HepG2 (cell line): Measurements from ENCODE around the gene LRRC25. TPM values are rescaled to one million over a fixed set of nuclear protein-coding genes. Genes with fewer than 3 reads are reported as not detected.

Experiments used
- ARID2 ChIP-seq: sonication (generic); formaldehyde crosslinking; IDR thresholded peaks from 2 replicates; pipeline ENCODE4 v1.8.1; 2022; ENCODE audit warnings: mild to moderate bottlenecking, missing genetic modification reagents, borderline replicate concordance
- ESRRA ChIP-seq: sonication (generic); formaldehyde crosslinking; IDR thresholded peaks from 2 replicates; pipeline ENCODE4 v1.5.1; 2020; ENCODE audit warnings: mild to moderate bottlenecking, low read depth, missing genetic modification reagents
- HNRNPK ChIP-seq: fragments of 200-400 bp; formaldehyde crosslinking; IDR thresholded peaks from 2 replicates; pipeline ENCODE4 v1.6.1; 2018; ENCODE audit warnings: low read length, low read depth, moderate library complexity, mild to moderate bottlenecking; ENCODE audit not compliant: poor library complexity, severe bottlenecking
- JUN ChIP-seq: sonication (generic); formaldehyde crosslinking; IDR thresholded peaks from 2 replicates; pipeline ENCODE4 v1.4.0; 2020; ENCODE audit warnings: mild to moderate bottlenecking, missing genetic modification reagents
- NAIF1 ChIP-seq: sonication (generic); formaldehyde crosslinking; IDR thresholded peaks from 2 replicates; pipeline ENCODE4 v1.5.0; 2020; ENCODE audit warnings: mild to moderate bottlenecking, missing genetic modification reagents, borderline replicate concordance
- NFKB2 ChIP-seq: sonication (generic); formaldehyde crosslinking; IDR thresholded peaks from 2 replicates; pipeline ENCODE4 v1.4.0; 2020; ENCODE audit warnings: missing genetic modification reagents, borderline replicate concordance
- POLR2A ChIP-seq, 2 experiments: IDR thresholded peaks; 2 replicates each; pipeline ENCODE4 v1.6.1; 2011; ENCODE audit warnings: low read depth in 2 of 2, low read length in 2 of 2, mild to moderate bottlenecking in 1 of 2, moderate library complexity in 1 of 2; ENCODE audit not compliant: insufficient read depth in 1 of 2
- RBM22 ChIP-seq: fragments of 200-400 bp; formaldehyde crosslinking; optimal IDR thresholded peaks from 2 replicates; pipeline ENCODE3; 2017; ENCODE audit warnings: mild to moderate bottlenecking, low read length, moderate library complexity
- SALL2 ChIP-seq: sonication (generic); formaldehyde crosslinking; IDR thresholded peaks from 2 replicates; pipeline ENCODE4 v1.8.1; 2023; ENCODE audit warnings: mild to moderate bottlenecking, missing genetic modification reagents, inconsistent platforms
- SOX5 ChIP-seq: IDR thresholded peaks from 2 replicates; pipeline ENCODE4 v1.6.1; 2016; ENCODE audit warnings: borderline replicate concordance
- SRY ChIP-seq: sonication (generic); formaldehyde crosslinking; IDR thresholded peaks from 2 replicates; pipeline ENCODE4 v1.8.0; 2022; ENCODE audit warnings: mild to moderate bottlenecking, missing genetic modification reagents
- STAT5B ChIP-seq: sonication (generic); formaldehyde crosslinking; IDR thresholded peaks from 2 replicates; pipeline ENCODE4 v1.4.0; 2020; ENCODE audit warnings: missing genetic modification reagents
- U2AF2 ChIP-seq: fragments of 200-400 bp; formaldehyde crosslinking; IDR thresholded peaks from 2 replicates; pipeline ENCODE4 v1.6.1; 2017; ENCODE audit warnings: low read depth, mild to moderate bottlenecking, low read length
- ZFP1 ChIP-seq: IDR thresholded peaks from 2 replicates; pipeline ENCODE4 v1.6.1; 2016
- ZFP36L1 ChIP-seq: sonication (generic); formaldehyde crosslinking; IDR thresholded peaks from 2 replicates; pipeline ENCODE4 v1.8.0; 2022; ENCODE audit warnings: mild to moderate bottlenecking, missing genetic modification reagents, moderate library complexity
- ZMYM4 ChIP-seq: sonication (generic); formaldehyde crosslinking; IDR thresholded peaks from 2 replicates; pipeline ENCODE4 v1.8.1; 2023; ENCODE audit warnings: mild to moderate bottlenecking, missing genetic modification reagents
- ZNF746 ChIP-seq: sonication (generic); formaldehyde crosslinking; IDR thresholded peaks from 2 replicates; pipeline ENCODE4 v1.8.0; 2022; ENCODE audit warnings: mild to moderate bottlenecking, missing genetic modification reagents
- polyA plus RNA-seq, 8 experiments: library from polyadenylated mRNA; depleted of rRNA in 3 of 8; stranded (reverse) in 7 of 8; unstranded in 1 of 8; fragments of >200 nt; fragmentation: Illumina TruSeq in 4 of 8; extraction: Trizol in 4 of 8; gene quantifications; 2 replicates each; pipeline versions ENCODE4 v1.2.1 to v1.2.3, GENCODE V29; 2011 to 2016; ENCODE audit warnings: low read depth in 4 of 8, missing spikeins in 1 of 8, mixed read lengths in 1 of 8; ENCODE audit not compliant: insufficient read depth in 1 of 8
- total RNA-seq, 5 experiments: library from RNA; depleted of rRNA; stranded (reverse); fragments of >200 nt; fragmentation: Illumina TruSeq; extraction: Trizol; gene quantifications; 2 replicates each; pipeline ENCODE4 v1.2.3, GENCODE V29; 2016; ENCODE audit warnings: low read depth in 1 of 5
- TF ChIP-seq, protein P1 (sequence below): sonication (generic); formaldehyde crosslinking; IDR thresholded peaks from 2 replicates; pipeline ENCODE4 v1.4.0; 2020; ENCODE audit warnings: mild to moderate bottlenecking, low read depth, missing genetic modification reagents
- TF ChIP-seq, protein P2 (sequence below): sonication (generic); formaldehyde crosslinking; IDR thresholded peaks from 2 replicates; pipeline ENCODE4 v1.5.0; 2020; ENCODE audit warnings: missing genetic modification reagents
- TF ChIP-seq, protein P3 (sequence below): sonication (generic); formaldehyde crosslinking; IDR thresholded peaks from 2 replicates; pipeline ENCODE4 v1.4.0; 2020; ENCODE audit warnings: mild to moderate bottlenecking, missing genetic modification reagents
- TF ChIP-seq, protein P4 (sequence below), 2 experiments: sonication (generic) in 1 of 2; formaldehyde crosslinking in 1 of 2; IDR thresholded peaks; 2 replicates each; pipeline versions ENCODE4 v1.5.1 to v1.6.1; 2011 to 2020; ENCODE audit warnings: borderline replicate concordance in 1 of 2, low read depth in 1 of 2, low read length in 1 of 2, mild to moderate bottlenecking in 1 of 2, missing genetic modification reagents in 1 of 2, moderate library complexity in 1 of 2
- TF ChIP-seq, protein P5 (sequence below): sonication (generic); formaldehyde crosslinking; IDR thresholded peaks from 2 replicates; pipeline ENCODE4 v1.8.1; 2023; ENCODE audit warnings: mild to moderate bottlenecking, missing genetic modification reagents, borderline replicate concordance
- TF ChIP-seq, protein P6 (sequence below): sonication (generic); formaldehyde crosslinking; conservative IDR thresholded peaks from 2 replicates; pipeline ENCODE4 v1.5.0; 2020; ENCODE audit warnings: missing genetic modification reagents

Gene LRRC25
- total and polyA plus RNA-seq, 2 of the 13 experiments (the other 11 are each of a cell fraction or from before 2014, with no cell fraction given): 0.13 to 0.53 TPM

DNA sequence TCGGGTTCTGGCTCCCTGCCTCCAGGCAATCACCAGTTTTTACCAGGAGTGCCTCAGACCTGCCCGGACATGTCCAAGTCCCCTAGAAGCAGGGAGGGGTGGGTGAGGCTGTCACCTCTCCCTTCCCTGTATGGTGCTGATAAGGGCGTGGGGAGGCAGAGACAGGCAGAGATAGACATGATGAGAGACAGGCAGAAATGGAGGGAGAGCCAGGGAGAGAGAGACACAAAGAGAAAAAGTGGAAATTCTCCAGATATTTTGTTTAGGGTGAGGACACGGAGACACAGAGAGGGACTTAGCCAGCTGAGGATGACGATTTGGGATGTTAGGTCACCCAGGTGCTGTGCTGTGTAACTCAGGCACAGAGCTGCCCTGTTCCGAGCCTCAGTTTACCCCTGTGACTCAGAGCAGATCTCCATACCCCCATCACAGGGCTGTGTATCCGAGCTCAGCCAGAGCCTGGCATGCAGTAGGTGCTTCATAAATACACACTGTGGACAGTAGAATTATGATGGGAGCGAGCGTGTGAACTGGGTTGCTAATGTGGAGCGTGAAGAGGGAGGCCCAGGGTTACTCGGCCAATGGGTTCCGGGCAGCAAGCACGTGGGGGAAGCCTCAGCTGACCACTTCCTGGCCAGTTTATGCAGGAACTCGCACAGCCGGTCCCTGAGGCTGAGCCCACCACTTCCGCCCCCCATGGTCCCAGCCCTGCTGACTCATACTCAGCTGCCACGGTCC lies 23.4 kb downstream of the LRRC25 start (continued):
- peak; percentile 63; the same call in 1 of the 2 replicates for TF ChIP-seq NFKB2 (CRISPR knock-in tag)
- TF ChIP-seq, protein P1, sequence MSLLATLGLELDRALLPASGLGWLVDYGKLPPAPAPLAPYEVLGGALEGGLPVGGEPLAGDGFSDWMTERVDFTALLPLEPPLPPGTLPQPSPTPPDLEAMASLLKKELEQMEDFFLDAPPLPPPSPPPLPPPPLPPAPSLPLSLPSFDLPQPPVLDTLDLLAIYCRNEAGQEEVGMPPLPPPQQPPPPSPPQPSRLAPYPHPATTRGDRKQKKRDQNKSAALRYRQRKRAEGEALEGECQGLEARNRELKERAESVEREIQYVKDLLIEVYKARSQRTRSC (CRISPR knock-in tag): no peak
- TF ChIP-seq, protein P2, sequence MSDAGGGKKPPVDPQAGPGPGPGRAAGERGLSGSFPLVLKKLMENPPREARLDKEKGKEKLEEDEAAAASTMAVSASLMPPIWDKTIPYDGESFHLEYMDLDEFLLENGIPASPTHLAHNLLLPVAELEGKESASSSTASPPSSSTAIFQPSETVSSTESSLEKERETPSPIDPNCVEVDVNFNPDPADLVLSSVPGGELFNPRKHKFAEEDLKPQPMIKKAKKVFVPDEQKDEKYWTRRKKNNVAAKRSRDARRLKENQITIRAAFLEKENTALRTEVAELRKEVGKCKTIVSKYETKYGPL (CRISPR knock-in tag): no peak
- TF ChIP-seq, protein P3, sequence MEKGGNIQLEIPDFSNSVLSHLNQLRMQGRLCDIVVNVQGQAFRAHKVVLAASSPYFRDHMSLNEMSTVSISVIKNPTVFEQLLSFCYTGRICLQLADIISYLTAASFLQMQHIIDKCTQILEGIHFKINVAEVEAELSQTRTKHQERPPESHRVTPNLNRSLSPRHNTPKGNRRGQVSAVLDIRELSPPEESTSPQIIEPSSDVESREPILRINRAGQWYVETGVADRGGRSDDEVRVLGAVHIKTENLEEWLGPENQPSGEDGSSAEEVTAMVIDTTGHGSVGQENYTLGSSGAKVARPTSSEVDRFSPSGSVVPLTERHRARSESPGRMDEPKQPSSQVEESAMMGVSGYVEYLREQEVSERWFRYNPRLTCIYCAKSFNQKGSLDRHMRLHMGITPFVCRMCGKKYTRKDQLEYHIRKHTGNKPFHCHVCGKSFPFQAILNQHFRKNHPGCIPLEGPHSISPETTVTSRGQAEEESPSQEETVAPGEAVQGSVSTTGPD (CRISPR knock-in tag): peak; percentile 80
- TF ChIP-seq ARID2 (CRISPR knock-in tag): no peak
- peak; percentile 74; the same call in 1 of the 2 replicates for TF ChIP-seq ZFP1 (CRISPR knock-in tag)
- TF ChIP-seq SOX5: peak; percentile 52; the same call in 1 of the 2 replicates
- TF ChIP-seq NAIF1 (CRISPR knock-in tag): 0 out of 2 replicates have a peak, but pooled peaks have one; percentile 25
- peak; percentile 22; the same call in 1 of the 2 replicates for TF ChIP-seq ZMYM4 (CRISPR knock-in tag)
- TF ChIP-seq ZFP36L1 (CRISPR knock-in tag): peak; percentile 53; the same call in 1 of the 2 replicates
- no peak for TF ChIP-seq U2AF2
- TF ChIP-seq ESRRA (CRISPR knock-in tag): peak; percentile 86; the same call in 1 of the 2 replicates
- peak in 1 of 2 experiments; percentile 64; a peak in 2 of 4 replicates for TF ChIP-seq POLR2A (IDR thresholded peaks at IDR 0.05; ENCODE audit: insufficient read depth in 1 of 2, low read depth in 2 of 2, low read length in 2 of 2)
- peak; percentile 68 for TF ChIP-seq SALL2
- TF ChIP-seq, protein P4, sequence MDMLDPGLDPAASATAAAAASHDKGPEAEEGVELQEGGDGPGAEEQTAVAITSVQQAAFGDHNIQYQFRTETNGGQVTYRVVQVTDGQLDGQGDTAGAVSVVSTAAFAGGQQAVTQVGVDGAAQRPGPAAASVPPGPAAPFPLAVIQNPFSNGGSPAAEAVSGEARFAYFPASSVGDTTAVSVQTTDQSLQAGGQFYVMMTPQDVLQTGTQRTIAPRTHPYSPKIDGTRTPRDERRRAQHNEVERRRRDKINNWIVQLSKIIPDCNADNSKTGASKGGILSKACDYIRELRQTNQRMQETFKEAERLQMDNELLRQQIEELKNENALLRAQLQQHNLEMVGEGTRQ (IDR thresholded peaks at IDR 0.05; ENCODE audit: low read depth, low read length): peak; percentile 95
- TF ChIP-seq, protein P4 (CRISPR knock-in tag; IDR thresholded peaks at IDR 0.05; ENCODE audit: borderline replicate concordance): peak; percentile 87; the same call in 1 of the 2 replicates
- no peak for TF ChIP-seq JUN
- peak; percentile 29; the same call in 1 of the 2 replicates for TF ChIP-seq ZNF746
- TF ChIP-seq SRY (CRISPR knock-in tag): 0 out of 2 replicates have a peak, but pooled peaks have one; percentile 37
- TF ChIP-seq RBM22: peak; percentile 45
- peak; percentile 74 for TF ChIP-seq HNRNPK
- TF ChIP-seq, protein P5, sequence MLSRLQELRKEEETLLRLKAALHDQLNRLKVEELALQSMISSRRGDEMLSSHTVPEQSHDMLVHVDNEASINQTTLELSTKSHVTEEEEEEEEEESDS: no peak
- no peak for TF ChIP-seq STAT5B (CRISPR knock-in tag)
- TF ChIP-seq, protein P6, sequence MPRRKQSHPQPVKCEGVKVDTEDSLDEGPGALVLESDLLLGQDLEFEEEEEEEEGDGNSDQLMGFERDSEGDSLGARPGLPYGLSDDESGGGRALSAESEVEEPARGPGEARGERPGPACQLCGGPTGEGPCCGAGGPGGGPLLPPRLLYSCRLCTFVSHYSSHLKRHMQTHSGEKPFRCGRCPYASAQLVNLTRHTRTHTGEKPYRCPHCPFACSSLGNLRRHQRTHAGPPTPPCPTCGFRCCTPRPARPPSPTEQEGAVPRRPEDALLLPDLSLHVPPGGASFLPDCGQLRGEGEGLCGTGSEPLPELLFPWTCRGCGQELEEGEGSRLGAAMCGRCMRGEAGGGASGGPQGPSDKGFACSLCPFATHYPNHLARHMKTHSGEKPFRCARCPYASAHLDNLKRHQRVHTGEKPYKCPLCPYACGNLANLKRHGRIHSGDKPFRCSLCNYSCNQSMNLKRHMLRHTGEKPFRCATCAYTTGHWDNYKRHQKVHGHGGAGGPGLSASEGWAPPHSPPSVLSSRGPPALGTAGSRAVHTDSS (CRISPR knock-in tag): no peak
